HG03460 (cell line): Measurements from ENCODE around the gene POU3F1.

ENCODE experiments used
- ATAC-seq: cut with Tn5 transposase; IDR thresholded peaks from one replicate; pipeline ENCODE4 v1.9.1; 2021; ENCODE audit not compliant: unreplicated experiment

POU3F1 gene

DNA sequence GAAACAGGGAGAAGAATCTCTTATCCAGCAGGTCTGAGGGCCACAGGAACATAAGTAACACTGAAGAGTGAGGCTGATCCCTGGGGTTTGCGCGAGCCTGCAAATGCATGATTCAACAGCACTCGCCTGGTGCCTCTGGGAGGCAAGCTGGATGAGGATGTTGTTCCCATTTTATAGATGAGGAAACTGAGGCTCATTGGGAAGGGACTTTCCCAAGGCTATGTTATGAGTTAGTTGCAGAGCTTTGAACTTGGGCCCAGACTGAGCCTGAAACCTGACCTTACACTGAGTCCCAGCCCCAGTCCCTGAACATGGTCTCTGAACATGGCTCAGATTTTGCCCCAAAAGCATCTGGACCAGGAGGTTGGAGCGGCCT is 27.7 kb upstream of the POU3F1 start:
- no peak for ATAC-seq

DNA sequence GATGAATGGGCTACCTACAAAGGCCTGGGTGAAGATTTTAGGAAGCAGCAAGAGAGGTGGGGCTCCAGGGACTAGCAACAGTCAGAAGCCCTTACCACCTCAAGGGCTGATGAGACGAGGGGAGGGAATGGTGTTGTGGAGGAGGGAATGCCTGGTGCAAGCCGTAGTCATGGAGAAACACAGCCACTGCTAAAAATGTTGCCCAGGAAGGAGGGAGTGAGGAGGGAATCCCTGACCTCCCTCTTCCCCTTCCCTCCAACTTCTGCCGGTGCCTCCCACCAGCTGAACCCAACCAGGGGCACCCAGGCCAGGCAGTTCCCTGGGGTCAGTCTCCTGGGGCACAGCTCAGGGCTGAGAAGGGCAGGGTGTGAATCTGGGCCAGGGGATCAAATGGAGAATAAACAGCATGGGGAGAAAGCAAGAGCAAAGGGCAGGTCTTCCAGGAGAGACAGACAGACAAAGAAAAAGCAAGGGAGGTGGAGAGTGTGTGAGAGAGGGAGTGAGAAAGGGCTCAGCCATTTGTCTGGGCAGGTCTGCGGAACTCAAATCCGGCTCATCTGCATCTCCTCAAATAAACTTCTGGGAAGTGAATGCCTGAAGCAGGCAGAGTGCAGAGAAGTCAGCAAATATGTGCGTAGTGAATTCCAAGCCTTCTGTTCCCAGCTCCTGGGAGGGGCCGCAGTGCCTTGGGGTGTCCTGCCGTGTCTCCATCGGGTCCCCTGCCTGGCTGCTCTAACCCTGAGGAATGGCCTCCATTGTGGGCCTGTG is 27.1 kb upstream of the POU3F1 start:
- ATAC-seq: no peak

GRCh38 chr1:38072858-38073257 is 26.3 kb upstream of the POU3F1 start:
- no peak for ATAC-seq

DNA sequence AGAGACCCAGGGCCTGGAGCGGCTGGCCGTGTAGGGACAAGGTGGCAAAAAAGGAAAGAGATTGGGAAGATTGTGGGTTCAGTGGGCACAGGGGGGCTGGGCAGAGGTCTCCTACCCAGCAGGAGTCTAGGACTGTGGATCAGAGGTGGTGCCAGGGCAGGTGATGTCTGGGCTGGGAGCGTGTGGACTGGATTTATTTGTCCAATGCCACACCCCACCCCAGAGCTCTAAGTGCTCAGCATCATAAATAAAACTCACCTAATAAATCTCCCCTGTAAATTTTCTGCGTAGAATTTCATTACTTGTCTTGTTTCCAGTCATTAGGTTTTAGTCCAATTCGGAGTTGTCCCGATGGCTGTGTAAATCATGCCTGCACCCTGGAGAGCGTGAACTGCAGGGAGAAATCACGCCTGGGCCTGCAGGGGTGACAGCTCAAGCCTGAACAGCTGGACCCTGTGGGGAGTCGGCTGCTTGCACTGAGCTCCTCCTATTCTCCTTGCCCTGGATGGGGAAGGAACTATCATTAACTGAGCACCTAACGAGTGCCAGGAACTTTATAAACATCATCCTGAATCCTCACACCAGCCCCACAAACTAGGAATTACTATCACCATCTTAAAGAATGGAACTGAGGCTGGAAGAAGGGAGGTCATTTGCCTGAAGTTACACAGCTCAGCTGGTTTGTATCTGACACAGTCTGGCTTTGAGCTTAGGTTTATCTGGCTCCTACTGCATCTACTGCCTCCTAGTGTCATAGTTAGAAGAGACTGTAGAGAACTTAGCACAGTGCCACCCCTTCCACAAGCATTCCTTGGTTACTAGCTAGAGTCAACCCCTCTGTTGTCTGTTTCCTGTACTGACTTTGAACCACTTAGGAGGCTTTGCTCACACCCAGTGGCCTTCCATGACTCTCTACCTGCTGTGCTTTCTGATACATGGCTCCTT is 25.0 kb upstream of the POU3F1 start:
- ATAC-seq: no peak

GRCh38 chr1:38068980-38069340 is 22.4 kb upstream of the POU3F1 start:
- no peak for ATAC-seq

DNA sequence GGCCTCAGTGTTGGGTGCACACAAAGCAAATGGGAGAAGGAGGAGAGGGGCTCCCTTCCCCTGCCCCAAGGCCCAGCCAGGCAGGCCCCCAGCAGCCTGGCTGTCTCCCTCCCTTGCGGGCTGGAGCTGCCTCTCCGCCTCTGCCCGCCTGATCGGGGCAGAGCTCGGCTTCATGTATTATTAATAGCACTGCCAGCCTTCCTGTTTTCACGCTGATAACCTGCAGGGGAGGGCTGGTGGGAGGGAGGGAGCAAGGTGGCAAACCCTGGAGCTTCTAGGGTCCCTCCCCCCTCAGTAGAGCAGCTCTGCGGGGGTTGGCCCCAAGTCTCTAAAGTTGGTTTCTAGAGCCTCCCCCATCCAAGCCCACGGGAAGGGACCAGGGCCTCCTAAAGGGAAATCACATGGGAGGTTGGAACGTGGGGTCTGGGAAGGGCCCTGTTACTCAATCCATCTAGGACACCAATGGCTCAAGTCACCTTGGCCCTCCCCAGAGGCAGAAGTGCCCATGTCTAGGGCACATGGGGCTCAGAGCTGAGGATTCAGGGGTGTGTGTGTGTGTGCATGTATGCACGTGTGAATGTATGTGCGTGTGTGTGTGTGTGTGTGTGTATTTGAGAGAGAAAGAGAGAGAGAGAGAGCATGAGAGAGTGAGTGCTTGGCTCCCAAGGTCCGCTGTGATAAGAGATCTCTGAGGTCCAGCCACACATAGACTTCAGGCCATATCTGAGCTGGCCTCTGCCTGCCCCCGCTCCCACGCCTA is 21.8 kb upstream of the POU3F1 start:
- ATAC-seq: no peak

GRCh38 chr1:38064197-38064903 is 17.8 kb upstream of the POU3F1 start:
- ATAC-seq: no peak

GRCh38 chr1:38063616-38064015 is 17.0 kb upstream of the POU3F1 start:
- ATAC-seq: no peak

GRCh38 chr1:38062361-38063288 is 16.0 kb upstream of the POU3F1 start:
- ATAC-seq: no peak

DNA sequence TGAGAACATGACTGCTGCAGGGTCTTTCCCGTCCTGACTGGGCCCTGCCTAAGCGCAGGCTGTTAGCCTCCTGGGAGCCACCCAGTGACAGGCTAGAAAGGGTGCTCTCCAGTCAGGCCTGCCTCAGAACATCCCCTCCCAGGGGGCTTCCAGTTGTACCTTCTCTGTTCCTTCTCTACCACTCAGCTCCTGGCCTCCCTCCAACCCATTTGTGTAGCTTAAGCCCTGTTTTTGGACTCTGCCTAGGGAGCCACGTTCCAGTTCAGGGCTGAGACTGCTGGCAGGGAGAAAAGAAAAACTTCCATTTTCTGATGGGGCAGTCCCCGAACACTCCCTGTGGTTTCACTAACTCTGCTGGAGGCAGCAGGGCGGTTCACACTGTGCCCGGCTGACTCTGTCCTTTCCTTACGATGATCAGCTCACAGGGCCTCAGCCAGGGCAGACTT is 15.3 kb upstream of the POU3F1 start:
- ATAC-seq: peak; percentile 66

DNA sequence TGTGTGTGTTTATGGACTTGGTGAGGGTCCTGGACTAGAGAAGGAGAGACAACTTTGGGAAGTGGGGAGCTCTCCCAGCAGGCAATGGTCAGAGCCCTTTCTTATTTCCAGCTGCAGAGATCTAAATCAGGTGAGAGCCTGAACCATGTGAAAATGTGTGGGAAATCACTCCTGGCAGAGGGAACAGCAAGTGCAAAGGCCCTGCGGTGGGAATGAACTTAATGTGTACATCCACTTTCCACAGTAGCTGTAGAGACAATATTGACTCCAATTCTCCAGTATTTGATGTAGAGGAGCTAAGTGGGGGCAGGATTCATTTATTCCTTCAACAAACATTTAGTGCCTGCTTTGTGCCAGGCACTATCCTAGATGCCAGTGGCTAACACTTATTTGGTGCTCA is 14.7 kb upstream of the POU3F1 start:
- no peak for ATAC-seq

DNA sequence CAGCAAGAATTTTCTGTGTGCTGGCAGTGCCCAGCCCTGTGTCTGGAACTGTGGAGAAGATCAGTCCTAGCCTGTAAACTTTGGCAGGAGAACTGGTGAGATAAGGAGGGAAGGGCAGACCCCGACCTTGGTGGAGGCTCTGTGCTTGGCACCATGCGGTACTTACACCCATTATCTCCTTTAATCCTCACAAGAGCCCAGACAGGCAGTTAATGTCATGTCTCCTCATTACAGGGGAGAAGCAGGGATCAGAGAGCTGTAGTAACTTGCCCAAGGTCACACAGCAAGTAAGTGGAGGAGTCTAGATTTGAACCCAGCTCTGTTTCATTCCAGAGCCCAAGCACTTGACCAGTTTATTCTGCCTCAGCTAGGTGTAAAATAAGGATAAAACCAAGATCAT is 13.9 kb upstream of the POU3F1 start:
- ATAC-seq: no peak

DNA sequence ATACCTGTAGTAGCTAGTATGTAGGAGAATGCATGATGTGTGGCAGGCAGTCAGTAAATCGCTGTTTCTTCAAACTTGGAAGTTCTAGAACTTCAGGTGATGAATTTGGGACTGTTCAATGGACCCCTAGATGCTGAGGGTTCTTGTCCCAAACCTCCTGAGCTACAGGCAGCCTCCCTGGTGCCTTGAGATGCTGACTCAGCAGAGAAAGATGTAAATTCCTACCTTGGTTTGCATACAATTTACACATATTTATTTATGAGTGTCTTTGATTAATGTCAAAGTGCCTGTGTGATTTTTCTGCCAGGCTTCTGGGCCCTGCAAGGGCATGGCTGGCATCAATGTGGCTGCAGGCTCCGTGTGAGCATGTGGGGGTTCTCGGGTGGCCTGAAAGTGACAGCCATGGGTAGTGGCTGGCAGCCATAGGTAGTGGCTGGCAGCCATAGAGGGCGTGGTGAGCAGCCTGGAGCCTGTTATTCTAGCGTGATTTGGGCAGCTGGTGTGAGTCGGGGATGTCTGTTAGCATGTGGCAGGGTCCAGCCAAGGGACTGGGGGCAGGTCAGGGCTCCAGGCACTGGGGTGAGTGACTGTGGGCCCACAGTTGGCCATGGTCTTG is 13.2 kb upstream of the POU3F1 start:
- no peak for ATAC-seq

- no peak for ATAC-seq
These were observed 9.4 kb upstream of the POU3F1 start for GRCh38 chr1:38055965-38056364.

- ATAC-seq: no peak
These were observed 8.8 kb upstream of the POU3F1 start for GRCh38 chr1:38055398-38055797.

- ATAC-seq: no peak
These were observed 7.0 kb upstream of the POU3F1 start for GRCh38 chr1:38053416-38054091.

GRCh38 chr1:38052750-38053415 is 6.3 kb upstream of the POU3F1 start:
- ATAC-seq: peak; percentile 69

DNA sequence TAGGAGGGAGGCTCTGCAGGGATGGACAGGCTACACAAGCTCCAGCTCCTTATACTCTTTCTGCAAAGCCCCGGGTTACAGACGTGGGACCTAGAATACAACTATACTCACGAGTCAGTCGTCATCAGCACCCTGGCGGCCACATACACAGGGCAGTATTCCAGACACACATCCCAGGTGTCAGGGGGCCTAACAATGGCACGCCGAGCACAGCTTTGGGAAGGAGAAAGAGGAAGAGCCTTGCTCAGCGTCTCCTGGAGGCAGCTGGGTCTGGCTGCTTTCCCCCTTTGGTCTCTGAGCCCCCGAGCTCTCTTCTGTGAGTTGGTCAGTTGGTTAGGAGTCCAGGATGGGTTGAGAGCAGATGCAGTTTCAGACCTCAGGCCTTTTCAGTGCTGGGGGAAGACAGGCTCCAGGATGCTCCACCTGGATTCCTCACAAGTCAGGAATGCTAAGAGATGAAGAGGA is 4.5 kb upstream of the POU3F1 start:
- ATAC-seq: no peak
